KBM-7 (cell line): ENCODE results near the gene KCNF1.

Source experiments
- DNase-seq: peaks from one replicate; pipeline ENCODE4 v3.0.0-alpha.2; 2015
- in situ Hi-C: fragments of 300-500 bp; cut with MboI; formaldehyde crosslinking; loops from 2 replicates; pipeline ENCODE4 v1.14.3; 2020; ENCODE audit warnings: low sequenced_read_pairs, low pct_unique_long_range_greater_than_20kb, mixed read lengths

The KCNF1 gene

DNA sequence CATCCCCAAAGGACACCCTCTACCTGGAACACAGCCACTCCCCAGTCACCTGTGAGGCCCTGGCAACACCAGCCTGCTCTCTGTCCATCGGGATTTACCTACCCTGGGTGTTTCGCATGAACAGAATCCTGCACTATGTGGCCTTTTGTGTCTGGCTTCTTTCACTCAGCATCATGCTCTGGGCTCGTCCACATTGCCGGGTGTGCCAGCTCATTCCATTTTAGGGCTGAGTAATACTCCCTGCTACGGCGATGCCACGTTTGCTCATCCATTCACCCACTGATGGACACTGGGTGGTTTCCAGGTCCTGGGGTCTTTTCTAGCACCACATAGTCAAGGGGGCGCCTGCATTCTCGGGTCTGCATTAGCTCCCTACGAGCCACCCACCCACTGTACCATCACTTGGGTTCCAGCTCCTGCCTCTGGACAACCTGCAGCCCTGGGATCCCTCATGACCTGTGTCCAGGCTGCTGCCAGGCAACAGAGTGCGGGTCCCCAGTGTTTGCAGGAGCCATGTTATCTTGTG is 22.0 kb downstream of the KCNF1 start:
- in situ Hi-C loops = no loop called here
- DNase-seq = no peak

DNA sequence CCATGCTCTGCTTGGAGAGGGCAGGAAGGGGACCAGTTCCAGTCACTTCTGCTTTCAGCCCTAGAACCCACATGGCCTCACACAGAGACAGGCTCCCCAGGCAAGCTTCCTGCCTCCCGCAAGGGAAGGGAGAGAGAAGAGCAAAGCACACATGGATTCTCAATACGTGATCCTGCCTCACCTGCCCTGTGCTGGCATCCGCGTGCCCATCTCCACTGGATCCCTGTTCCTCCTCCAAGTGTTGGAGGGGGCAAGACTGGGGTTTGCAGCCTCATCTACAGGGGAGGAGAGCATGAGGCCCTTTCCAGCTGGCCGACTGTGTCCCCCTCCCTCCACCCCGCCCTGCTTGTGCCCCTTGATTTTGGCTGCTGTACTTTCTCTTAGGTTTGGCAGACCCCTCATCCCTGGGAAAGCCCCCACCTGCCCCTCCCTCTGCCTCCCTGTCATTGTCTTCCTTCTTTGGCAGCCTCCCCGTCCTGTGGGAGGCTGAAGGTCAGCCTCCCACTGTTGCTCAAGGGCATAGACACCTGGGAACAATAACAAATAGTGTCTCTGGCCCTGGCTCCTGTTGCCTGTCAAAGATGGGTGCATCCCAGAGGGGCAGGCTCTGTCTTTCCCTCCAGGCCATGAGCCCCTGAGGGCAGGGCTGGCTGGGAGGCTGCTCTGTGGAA is 22.7 kb downstream of the KCNF1 start:
- DNase-seq = no peak
- in situ Hi-C loops = no loop called here

DNA sequence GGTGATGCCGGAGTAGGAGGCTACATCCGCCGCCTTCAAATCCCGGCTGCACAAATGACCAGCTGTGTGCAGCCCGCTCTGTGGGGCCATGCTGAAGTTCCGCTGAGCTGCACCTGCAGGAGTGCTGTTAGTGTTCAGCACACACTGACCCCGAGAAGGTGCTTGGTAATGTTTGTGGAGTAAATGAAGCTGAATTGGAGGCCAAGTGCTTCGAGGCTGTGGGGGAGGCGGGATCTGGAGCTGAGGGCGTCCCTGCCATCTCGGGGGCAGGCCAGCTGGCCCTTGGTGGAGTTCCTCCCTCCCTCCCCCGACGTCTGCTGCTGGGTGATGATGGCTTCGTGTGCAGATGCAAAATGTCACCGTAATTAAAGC is 23.2 kb downstream of the KCNF1 start:
- in situ Hi-C loops = no loop called here
- no peak for DNase-seq

DNA sequence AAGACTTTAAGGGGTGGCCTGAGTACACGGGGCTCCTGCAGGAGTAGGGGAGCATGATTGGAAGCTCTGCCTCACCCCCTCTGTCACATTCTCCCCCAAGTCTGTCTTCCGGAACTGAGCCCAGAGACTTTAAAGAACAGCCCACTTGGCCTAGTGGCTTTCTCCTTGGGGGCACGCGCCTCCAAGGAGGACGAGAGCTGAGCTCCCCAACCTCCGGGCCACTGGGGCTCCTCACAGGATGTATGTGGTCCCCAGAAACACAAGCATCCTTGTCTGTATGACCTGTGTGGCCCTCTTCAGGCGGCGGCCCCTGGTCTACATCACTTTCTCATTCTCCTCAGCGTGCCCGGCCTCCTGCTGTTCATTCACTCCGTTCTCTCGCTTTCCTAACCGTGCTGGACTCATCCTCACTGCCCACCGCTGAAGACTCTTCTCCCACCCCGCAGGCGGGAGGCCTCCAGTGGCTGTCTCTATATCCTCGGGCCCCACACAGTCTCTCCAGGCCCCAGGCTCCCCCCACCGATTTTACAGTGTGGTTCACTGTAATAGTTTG is 23.7 kb downstream of the KCNF1 start:
- in situ Hi-C loops = no loop called here
- no peak for DNase-seq

DNA sequence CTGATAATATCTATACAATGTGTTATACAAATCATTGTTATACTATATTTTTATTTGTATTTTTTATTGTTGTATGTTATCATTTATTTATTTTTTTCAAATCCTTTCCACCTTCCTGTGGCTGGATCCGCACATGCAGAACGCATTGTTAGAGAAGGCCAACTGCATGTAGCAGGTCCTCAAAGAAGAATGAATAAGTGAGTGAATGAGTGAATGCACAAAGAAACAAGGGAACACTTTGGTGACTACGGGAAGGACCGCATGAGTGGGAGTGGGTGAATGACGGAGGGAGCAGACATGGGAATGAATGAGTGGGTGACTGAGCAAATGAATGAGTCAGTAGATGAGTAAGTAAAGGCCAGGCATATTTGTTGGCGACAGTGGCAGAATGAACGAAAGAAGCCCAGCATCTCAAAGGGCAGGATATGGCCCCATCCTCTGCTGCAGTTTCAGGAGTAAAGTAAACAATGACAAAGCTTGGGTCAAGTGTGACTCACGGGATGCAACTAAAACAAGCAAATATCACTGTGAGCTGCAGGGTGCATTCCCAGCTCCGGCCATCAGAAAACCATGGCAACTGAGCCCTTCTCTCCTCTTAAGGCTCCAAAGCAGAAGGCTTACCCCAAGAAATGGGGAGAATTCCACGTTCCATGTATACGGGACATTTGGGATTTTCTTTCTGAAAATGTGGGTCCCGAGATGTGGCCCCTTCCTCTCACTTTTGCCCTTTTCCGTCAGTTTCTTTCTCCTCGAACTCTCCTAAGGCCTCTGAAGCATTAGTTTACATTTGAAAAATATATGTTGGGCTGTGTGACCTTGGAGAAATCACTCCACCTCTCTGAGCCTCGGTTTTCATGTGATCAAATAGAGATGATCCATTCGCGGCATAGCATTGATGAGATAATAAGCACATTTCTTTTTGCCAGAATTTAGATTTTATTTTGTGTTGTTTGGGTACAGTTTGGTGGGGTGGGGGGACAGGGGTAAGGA is 24.5 kb downstream of the KCNF1 start:
- DNase-seq = no peak
- in situ Hi-C loops = no loop called here

DNA sequence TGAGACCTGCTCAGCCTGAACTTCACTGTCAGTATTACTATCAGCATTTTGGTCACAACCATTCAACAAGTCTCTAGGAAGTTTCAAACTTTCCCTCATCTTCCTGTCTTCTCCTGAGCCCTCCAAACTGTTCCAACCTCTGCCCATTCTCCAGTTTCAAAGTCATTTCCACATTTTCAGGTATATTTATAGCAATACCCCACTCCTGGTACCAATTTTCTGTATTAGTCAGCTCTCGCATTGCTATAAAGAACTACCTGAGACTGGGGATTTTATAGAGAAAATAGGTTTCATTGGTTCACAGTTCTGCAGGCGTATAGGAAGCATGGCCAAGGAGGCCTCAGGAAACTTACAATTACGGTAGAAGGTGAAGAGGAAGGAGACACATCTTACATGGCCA is 27.3 kb downstream of the KCNF1 start:
- in situ Hi-C loops = no loop called here

DNA sequence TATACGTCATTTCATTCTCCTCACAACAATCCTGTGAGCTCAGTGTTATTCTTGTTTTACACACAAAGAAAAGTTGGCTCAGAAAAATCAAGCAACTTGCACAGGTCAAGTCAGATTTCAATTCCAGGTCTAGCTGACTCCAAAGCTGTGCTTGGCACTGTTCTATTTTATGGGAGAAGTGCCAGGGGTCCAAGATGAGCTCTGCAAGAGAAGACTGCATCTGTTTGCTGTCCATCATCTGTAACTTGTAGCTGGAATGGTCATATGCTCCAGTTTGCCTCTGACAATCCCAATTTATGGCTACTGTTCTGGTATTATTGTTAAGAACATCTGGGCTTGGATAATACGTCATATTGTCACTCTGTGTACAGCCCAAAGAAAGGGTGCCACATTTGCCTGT is 28.9 kb downstream of the KCNF1 start:
- DNase-seq = no peak
- in situ Hi-C loops = no loop called here

More for the DNA sequence above, 27.3 kb downstream of the KCNF1 start:
- DNase-seq = no peak

DNA sequence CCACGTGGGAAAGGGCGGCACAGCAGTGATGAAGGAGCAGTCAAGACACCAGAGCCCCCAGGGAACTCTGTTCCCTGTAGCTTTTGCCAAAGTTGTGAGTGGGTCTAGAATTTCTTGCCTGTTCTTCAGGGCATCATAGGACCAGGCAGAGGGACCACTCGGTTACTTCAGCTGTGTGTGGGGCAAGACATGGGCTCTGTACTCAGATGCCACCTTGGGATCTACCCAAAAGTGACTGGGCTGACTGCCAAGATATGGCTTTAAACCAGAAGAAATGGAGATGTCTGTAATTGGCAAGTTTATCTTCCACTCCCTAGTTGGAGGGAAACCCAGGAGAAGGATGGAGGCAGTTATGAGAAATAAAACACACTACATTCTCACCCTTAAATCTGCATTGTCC is 29.6 kb downstream of the KCNF1 start:
- no peak for DNase-seq
- in situ Hi-C loops = no loop called here

DNA sequence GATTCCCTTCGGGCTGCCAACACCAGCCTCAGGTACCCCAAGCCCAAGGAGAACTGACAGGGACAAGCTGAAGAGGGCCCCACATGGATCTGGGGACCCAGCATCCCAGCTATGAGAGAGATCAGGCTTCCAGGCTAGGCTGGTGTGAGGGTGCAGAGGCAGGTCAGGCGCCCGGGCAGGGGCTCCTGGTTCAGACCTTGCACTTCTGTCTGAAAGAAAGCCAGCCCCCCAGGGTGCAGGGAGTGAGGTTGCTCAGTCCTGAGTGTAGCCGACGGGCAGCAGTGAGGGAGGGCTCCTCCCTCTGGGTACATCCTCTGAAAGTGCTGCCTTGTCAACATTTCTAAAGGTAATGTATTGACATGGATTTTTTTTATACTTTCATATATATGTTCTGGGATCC is 33.1 kb downstream of the KCNF1 start:
- in situ Hi-C loops = no loop called here
- DNase-seq = no peak

DNA sequence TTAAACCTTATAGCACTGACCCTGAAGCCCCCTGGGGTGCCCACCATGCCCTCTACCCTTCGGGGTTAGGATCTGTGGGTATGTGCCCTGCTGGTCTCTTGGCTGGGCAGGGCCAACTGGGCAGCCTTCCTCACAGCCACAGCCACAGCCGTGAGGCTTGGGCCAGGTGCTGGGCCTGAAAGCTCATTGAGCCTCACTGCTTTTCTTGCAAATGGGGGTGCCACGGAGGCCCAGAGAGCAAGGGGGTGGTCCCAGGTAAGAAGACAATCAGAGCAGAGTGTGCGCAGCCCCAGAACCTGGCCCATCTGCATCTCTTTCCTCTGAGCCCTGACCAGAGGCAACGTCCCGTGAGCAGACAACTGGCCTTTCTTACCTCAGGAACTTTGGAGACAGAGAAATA is 34.7 kb downstream of the KCNF1 start:
- DNase-seq = no peak
- in situ Hi-C loops = no loop called here

DNA sequence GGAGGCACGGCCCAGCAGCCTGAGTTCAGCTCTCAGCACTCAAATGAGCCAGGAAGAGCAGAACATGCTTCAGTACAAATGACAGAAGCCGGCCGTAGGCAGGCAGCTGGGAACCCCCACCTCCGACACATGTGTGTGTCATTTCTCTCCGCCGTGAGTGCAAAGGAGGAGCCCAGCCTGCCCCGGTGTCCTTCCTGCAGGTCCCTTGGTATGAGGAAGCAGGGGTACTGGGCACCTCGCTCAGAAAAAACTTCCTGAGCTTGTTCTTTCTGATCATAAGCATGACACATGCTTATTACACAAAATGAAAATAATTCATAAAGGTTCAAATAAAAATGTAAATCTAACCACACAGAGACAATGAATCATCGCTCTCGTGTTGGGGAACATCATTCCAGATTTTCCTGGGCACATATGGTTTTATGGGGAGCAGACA is 35.3 kb downstream of the KCNF1 start:
- no peak for DNase-seq
- in situ Hi-C loops = no loop called here

DNA sequence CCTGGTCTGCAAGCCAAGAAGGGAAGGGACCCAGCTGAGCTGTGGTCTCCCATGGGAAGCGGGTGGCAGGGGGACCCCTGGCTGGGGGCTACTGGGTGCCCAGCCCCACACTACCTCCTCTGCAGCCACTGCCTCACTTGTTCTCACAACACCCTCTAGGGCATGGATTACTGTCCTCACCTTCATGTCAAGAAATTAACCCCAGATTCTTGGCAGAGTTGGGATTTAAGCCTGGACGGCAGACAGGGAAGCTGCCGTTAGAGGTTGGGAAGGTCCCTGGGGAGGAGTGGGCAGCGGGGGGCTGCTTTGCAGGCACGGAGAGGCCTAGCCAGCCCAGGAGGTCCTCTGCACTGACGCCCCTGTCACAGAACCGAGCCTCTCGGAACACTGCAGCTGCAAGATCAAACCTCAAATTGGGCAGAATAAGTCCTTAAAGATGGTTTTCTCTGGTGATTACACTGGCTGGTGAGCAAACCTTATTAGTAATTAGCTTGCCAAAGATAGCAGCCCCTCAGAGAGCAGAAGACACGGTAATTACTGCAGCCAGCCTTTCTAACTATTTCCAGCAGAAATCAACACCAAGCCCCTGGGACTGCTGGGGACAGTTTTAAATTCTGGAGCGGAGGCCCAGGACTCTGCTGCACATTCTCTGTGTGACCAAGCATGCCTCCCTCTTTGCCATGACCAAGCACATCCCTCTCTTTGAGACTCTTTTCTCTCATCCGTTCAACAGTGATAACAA is 35.9 kb downstream of the KCNF1 start:
- in situ Hi-C loops = no loop called here
- DNase-seq = no peak

DNA sequence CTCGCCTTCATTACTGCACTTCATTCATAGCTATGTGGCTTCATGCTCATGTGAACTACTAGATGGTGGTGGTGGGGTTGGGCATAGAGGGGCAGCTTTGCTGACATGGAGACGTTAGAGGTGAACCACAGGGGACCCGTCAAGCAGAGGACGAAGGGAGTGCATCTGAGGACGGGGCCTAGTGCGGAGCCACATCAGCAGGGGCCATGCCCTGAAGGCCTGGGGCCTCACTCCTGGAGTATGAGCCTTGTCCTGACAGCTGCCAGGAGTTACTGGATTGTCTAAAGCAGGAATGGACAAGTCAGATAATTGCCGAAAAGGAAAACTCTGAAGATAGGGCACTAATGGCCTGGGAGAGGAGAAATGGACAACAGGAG is 36.4 kb downstream of the KCNF1 start:
- in situ Hi-C loops = no loop called here
- DNase-seq = no peak

DNA sequence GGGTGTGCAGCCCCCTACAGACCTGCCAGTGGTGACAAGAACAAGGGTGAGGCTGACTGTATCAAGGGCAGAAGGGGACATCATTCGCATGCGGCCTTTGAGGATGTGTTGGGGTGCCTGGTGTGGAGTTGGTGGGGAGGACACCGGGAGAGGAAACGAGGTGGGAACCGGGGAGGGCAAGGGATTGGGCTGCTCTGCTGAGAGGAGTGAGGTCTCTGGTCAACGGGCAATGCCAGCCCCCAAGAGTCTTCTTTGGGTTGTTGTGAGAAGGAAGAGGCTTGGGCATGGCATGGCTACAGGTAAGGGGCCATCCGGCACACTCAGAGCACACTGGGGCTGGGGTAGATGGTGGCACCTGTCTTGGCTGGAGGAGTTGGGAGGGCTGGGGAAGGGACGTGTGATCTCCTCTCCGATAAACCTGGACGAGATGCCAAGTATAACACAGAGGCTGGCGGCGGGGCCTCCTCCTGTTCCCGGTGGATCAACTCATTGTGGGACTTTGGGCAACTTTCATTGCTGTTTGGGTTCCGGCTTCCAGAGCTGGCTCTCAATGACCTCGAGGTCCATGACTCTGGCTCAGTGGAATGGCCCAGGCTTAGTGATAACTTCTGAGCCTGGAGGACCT is 37.0 kb downstream of the KCNF1 start:
- no peak for DNase-seq
- in situ Hi-C loops = no loop called here

DNA sequence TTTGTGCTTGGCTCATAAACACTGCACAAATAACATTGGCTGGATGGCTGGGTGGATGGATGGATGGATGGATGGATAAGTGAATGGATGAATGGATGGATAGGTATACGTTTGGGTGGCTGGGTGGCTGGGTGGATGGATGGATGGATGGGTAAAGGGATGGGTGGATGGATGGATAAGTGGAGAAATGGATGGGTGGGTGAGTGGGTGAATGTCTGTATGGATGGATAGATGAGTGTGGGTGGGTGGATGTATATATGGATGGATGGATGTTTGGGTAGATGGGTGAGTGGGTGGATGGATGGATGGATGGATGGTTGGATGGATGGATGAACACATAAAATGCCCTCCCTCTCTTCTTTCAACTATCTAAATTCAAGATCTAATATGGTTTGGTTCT is 38.1 kb downstream of the KCNF1 start:
- DNase-seq = no peak
- in situ Hi-C loops = no loop called here

DNA sequence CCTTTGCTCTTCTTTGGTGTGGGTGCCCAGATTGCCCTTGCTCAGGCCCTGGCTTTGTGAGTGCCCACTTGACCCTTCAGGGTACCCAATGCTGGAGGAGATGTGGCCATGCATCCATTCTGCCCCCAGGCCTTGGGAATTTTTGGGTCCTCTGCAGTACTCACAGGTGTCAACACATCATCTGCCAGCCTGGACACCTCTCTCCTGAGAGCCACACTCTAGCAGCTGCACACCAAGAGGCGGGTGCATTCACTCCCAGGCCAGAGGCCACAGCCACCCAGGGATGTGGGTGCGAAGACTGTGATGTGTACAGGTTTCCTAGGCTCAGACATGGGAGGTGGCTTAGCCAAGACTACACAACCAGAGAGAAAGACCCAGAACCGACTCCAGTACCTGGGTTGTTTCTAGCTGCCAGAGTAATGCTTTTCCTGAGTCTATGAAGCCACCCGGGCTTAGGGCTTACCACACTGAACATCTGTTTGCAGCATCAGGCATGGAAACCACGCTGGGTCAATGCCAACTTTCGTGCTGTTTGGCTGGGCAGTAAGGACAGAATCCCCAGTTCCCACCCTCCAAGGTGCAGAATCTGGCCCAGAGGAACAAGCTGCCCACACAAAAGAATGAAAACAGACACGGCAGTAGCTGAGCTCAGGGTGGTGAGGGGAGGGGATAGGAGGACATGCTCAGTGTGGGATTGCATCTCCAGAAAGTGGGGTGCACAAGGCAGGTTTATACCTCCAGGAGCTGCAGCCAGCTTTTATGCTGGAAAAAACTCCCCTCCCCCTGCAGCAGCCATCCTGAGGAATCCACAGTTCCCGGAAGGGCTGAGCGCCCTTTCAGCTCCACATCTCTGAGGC is 40.1 kb downstream of the KCNF1 start:
- in situ Hi-C loops = no loop called here
- no peak for DNase-seq

DNA sequence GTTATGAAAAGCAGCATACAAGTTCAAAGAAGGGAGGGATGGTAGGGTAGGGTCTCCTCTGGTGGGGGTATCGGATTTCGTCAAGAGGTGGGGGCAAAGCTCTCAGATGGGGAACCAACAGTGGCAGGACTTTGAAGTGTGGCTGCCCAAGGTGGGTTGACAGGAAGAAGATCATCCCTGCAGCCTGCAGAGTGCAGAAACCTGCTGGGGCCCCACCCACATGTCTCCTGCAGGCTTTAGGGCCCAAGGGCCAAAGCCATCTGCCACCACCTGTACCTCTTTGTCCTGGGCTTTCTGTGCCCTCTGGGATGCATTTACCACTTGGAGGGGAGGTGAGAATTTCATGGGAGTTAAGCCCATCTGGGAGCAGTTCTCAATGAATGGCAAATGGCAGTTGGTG is 42.7 kb downstream of the KCNF1 start:
- DNase-seq = no peak
- in situ Hi-C loops = no loop called here
